Neuron (in vitro differentiated cells): Measurements from ENCODE around the gene CREBL2.
"Not testable (repeated sequence)": the region's sequence is repeated elsewhere in the genome, so short reads cannot be mapped to it uniquely, and the experiment has no call there.

Source experiments
- H2AFZ ChIP-seq: one replicate; pipeline ENCODE4 v1.6.1; 2013; ENCODE audit warnings: low read depth, mild to moderate bottlenecking, inconsistent platforms, low read length, moderate library complexity
- H3K27me3 ChIP-seq: one replicate; pipeline ENCODE4 v1.6.1; 2013; ENCODE audit warnings: low read length; ENCODE audit not compliant: insufficient read depth
- H3K36me3 ChIP-seq: one replicate; pipeline ENCODE4 v1.6.1; 2013; ENCODE audit warnings: low read length; ENCODE audit not compliant: insufficient read depth
- H3K4me1 ChIP-seq: one replicate; pipeline ENCODE4 v1.6.1; 2013; ENCODE audit warnings: low read length; ENCODE audit not compliant: insufficient read depth
- H3K4me3 ChIP-seq: 2 replicates; pipeline ENCODE4 v1.5.1; 2013; ENCODE audit warnings: mild to moderate bottlenecking, low read length, moderate library complexity
- H3K9me3 ChIP-seq: one replicate; pipeline ENCODE4 v1.6.1; 2013; ENCODE audit warnings: low read length

CREBL2 gene

DNA sequence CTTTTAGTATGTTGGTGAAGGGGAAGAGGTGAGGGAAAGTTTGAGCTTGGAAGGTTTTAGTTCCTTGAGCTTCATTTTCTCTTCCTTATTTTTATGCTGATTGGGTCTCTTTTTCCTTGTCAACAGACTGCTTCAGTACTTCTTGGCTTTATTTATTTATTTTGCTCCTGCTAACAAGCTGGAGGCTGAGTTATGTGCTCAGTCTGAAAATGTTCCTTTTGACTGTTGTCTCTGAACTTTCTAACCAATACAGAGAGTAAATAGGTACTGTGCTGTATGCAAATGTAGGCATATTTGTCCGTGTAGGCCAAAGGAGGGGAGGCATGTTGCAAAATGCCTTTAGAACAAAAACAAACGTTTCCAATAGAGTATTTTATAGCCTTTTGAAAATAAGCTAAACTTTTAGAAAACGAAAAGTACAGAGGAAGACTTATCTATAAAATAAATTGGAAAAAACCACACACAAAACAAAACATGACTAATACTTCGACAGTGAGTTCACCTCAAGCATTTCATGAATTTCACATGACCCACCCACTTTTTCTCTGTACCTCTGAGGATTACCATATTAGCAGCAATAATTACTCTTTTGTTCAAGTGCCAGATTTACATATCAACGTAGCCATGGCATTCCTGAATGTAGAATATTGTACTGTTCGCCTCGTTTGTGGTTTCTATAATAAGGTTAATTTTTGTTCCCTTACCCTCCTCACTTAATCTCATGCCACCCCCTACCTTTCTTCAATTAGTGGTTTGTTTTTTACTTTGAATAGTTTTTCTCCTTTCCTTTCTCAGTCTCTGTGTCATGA, 4.7 kb upstream of the CREBL2 start:
- no peaks in the 10 kb centered on the region for H3K9me3 ChIP-seq
- H3K36me3 ChIP-seq = no peaks in the 10 kb centered on the region
- no peaks in the 10 kb centered on the region for H3K27me3 ChIP-seq
- peaks cover 8% of the 10 kb centered on the region for H3K4me1 ChIP-seq
- H2AFZ ChIP-seq = peak overlapping the region; percentile 43
- no peak overlapping the region for H3K4me3 ChIP-seq

GRCh38 chr12:12608557-12608957, 3.1 kb upstream of the CREBL2 start:
- H2AFZ ChIP-seq = no peak overlapping the region
- H3K4me1 ChIP-seq = peaks cover 10% of the 10 kb centered on the region
- no peak overlapping the region for H3K4me3 ChIP-seq
- H3K36me3 ChIP-seq = no peaks in the 10 kb centered on the region
- no peaks in the 10 kb centered on the region for H3K27me3 ChIP-seq
- H3K9me3 ChIP-seq = no peaks in the 10 kb centered on the region

DNA sequence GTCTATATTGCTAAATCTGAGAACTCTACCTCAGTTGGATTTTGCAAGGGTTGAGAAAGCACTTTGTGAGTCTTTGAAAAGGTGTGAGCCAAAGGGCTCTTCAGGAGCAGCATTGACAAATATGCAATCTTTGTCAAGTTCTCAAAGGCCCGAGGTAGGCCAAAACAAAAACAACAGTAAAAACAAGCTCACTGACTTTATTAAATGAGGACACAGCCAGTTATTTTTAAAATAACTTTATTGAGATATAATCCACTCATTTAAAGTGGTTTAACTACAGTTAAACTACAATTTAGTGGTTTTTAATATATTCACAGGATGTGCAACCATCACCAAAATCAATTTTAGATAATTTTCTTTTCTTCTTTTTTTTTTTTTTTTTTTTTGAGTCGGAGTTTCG, 2.0 kb upstream of the CREBL2 start:
- Histone ChIP-seq H3K27me3 (no peaks in the 10 kb centered on the region), H3K36me3 (no peaks in the 10 kb centered on the region), H3K9me3 (no peaks in the 10 kb centered on the region), H3K4me3 (no peak overlapping the region), H3K4me1 (peaks cover 11% of the 10 kb centered on the region), H2AFZ (no peak overlapping the region)

DNA sequence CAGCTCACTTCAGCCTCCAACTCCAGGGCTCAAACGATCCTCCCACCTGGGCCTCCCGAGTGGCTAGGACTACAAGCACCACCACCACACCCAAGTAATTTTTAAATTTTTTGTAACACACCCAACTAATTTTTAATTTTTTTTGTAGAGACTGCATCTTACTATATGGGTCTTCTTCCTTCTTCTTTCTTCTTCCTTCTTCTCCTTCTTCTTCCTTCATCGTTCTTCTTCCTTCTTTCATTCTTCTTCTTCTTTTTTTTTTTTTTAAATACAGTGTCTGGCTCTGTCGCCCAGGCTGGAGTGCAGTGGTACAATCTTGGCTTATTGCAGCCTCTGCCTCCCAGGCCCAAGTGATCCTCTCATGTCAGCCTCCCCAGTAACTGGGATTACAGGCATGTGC, 965 bp upstream of the CREBL2 start:
- Histone ChIP-seq H3K9me3 (no peaks in the 10 kb centered on the region), H3K27me3 (no peaks in the 10 kb centered on the region), H3K4me3 (peak overlapping the region; percentile 62), H3K36me3 (no peaks in the 10 kb centered on the region), H2AFZ (no peak overlapping the region), H3K4me1 (peaks cover 11% of the 10 kb centered on the region)

GRCh38 chr12:12612358-12612757, 682 bp downstream of the CREBL2 start:
- peak overlapping the region; percentile 64 for H2AFZ ChIP-seq
- peak overlapping the region; percentile 62 for H3K4me3 ChIP-seq
- peaks cover 6% of the 10 kb centered on the region for H3K4me1 ChIP-seq
- H3K36me3 ChIP-seq = no peaks in the 10 kb centered on the region
- no peaks in the 10 kb centered on the region for H3K9me3 ChIP-seq
- H3K27me3 ChIP-seq = no peaks in the 10 kb centered on the region

DNA sequence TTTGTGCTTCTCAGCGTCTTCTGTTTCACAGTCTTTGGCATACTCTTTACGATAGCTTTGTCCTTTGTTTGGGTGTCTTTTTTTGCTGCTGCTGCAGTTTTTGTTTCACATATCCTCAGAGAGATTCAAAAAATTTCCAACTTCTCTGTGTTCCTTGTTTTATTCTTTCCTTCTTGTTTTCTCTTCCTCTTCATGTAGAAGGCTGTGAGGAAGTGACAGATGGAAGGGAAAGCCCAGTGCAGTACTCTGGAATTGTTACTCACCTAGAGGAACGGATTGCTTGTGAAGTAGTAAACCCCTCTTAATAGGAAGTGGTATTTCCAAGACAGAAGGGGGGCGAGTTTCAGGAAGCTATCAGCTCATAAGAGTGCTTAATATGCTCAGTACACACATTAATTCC, 1.7 kb downstream of the CREBL2 start:
- Histone ChIP-seq H3K4me1 (peaks cover 6% of the 10 kb centered on the region), H2AFZ (no peak overlapping the region), H3K36me3 (no peaks in the 10 kb centered on the region), H3K4me3 (no peak overlapping the region), H3K9me3 (no peaks in the 10 kb centered on the region), H3K27me3 (no peaks in the 10 kb centered on the region)

DNA sequence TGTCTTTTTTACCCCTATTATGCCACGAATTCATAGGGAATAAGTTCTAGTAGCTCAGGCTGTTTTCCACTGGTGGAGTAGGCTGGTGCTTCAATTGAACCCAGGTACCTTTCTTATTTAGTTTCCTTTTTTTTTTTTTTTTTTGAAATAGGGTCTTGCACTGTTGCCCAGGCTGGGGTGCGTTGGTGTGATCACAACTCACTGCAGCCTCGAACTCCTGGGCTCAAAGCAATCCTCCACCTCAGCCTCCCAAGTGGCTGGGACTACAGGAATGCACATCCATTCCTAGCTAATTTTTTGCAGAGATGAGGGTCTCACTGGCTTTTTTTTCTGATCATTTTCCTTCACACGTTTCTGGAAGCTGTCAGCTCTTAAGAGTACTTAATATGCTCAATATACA, 2.7 kb downstream of the CREBL2 start:
- Histone ChIP-seq H3K36me3 (no peaks in the 10 kb centered on the region), H3K9me3 (peaks cover 3% of the 10 kb centered on the region), H3K4me3 (no peak overlapping the region), H2AFZ (no peak overlapping the region), H3K27me3 (no peaks in the 10 kb centered on the region), H3K4me1 (peaks cover 6% of the 10 kb centered on the region)

GRCh38 chr12:12616512-12617310, 5.0 kb downstream of the CREBL2 start:
- Histone ChIP-seq H3K4me3 (no peak overlapping the region), H3K4me1 (peaks cover 3% of the 10 kb centered on the region), H3K9me3 (peaks cover 3% of the 10 kb centered on the region), H2AFZ (no peak overlapping the region), H3K27me3 (no peaks in the 10 kb centered on the region), H3K36me3 (no peaks in the 10 kb centered on the region)

DNA sequence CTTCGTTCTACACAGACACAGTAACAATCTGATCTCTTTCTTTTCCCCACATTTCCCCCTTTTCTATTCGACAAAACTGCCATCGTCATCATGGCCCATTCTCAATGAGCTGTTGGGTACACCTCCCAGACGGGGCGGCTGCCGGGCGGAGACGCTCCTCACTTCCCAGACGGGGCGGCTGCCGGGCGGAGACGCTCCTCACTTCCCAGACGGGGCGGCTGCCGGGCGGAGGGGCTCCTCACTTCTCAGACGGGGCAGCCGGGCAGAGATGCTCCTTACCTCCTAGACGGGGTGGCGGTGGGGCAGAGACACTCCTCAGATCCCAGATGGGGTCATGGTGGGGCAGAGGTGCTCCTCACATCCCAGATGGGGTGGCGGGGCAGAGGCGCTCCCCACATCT, 6.4 kb downstream of the CREBL2 start:
- not testable (repeated sequence) for H3K36me3 ChIP-seq, H3K4me1 ChIP-seq, H3K4me3 ChIP-seq, H2AFZ ChIP-seq, H3K9me3 ChIP-seq, H3K27me3 ChIP-seq

- Histone ChIP-seq H3K27me3 (no peaks in the 10 kb centered on the region), H3K4me1 (no peaks in the 10 kb centered on the region), H3K9me3 (peaks cover 8% of the 10 kb centered on the region), H3K4me3 (no peak overlapping the region), H2AFZ (no peak overlapping the region), H3K36me3 (no peaks in the 10 kb centered on the region)
Measured at GRCh38 chr12:12620730-12621315, 9.1 kb downstream of the CREBL2 start.

GRCh38 chr12:12622418-12622817, 10.7 kb downstream of the CREBL2 start:
- no peak overlapping the region for H3K4me3 ChIP-seq
- no peak overlapping the region for H2AFZ ChIP-seq
- peaks cover 8% of the 10 kb centered on the region for H3K9me3 ChIP-seq
- no peaks in the 10 kb centered on the region for H3K27me3 ChIP-seq
- no peaks in the 10 kb centered on the region for H3K36me3 ChIP-seq
- H3K4me1 ChIP-seq = no peaks in the 10 kb centered on the region

DNA sequence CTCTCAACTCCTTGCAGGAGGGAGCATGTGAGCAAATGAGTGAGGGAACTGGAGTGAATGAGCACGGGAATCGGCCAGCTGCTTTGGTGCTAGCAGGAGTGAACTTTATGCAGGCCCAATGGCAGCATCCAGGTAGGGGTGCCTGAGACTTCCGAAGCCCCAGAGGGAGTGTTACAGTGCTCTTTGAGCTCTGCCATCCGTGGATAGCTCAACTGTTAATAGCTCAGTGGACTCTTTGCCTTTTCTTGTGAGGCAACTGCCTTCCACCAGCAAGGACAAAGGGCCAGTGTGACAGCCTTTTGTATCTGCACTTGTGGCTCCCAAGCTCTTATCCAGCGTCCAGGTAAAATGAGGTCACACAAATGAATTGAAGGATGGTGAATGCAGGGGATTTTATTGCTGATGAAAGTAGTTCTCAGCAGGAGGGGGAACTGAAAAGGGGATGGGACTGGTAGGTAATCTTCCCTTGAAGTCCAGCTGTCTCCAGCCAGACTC, 12.9 kb downstream of the CREBL2 start:
- H2AFZ ChIP-seq = no peak overlapping the region
- H3K9me3 ChIP-seq = peaks cover 5% of the 10 kb centered on the region
- H3K4me3 ChIP-seq = no peak overlapping the region
- no peaks in the 10 kb centered on the region for H3K4me1 ChIP-seq
- H3K36me3 ChIP-seq = no peaks in the 10 kb centered on the region
- no peaks in the 10 kb centered on the region for H3K27me3 ChIP-seq

GRCh38 chr12:12626471-12626870, 14.8 kb downstream of the CREBL2 start:
- H2AFZ ChIP-seq = no peak overlapping the region
- no peaks in the 10 kb centered on the region for H3K27me3 ChIP-seq
- H3K36me3 ChIP-seq = no peaks in the 10 kb centered on the region
- H3K4me3 ChIP-seq = no peak overlapping the region
- H3K4me1 ChIP-seq = no peaks in the 10 kb centered on the region
- H3K9me3 ChIP-seq = peaks cover 5% of the 10 kb centered on the region
